HepG2 (cell line): ENCODE data around the gene TRPT1. TPM values are rescaled to one million over a fixed set of nuclear protein-coding genes. Genes with fewer than 3 reads are reported as not detected.

Experiments used
- CCDC6 ChIP-seq: sonication (generic); formaldehyde crosslinking; IDR thresholded peaks from 2 replicates; pipeline ENCODE4 v1.8.1; 2022; ENCODE audit warnings: mild to moderate bottlenecking, missing genetic modification reagents, moderate library complexity
- ETV6 ChIP-seq: sonication (generic); formaldehyde crosslinking; conservative IDR thresholded peaks from 2 replicates; pipeline ENCODE4 v1.4.0; 2020; ENCODE audit warnings: missing genetic modification reagents
- GABPA ChIP-seq, 2 experiments: IDR thresholded peaks; 2 replicates each; pipeline ENCODE4 v1.6.1; 2011 to 2016; ENCODE audit warnings: low read depth in 2 of 2, low read length in 1 of 2, missing biosample characterization in 1 of 2, missing genetic modification characterization in 1 of 2
- HMG20B ChIP-seq: conservative IDR thresholded peaks from 2 replicates; pipeline ENCODE4 v1.6.1; 2016; ENCODE audit warnings: missing genetic modification reagents, missing compliant biosample characterization
- HOXA3 ChIP-seq: sonication (generic); formaldehyde crosslinking; IDR thresholded peaks from 2 replicates; pipeline ENCODE4 v1.5.0; 2020; ENCODE audit warnings: missing genetic modification reagents
- KDM5B ChIP-seq: sonication (generic); formaldehyde crosslinking; IDR thresholded peaks from 2 replicates; pipeline ENCODE4 v1.4.0; 2020; ENCODE audit warnings: missing genetic modification reagents, mild to moderate bottlenecking, borderline replicate concordance
- PRMT3 ChIP-seq: sonication (generic); formaldehyde crosslinking; IDR thresholded peaks from 2 replicates; pipeline ENCODE4 v1.8.1; 2022; ENCODE audit warnings: low read depth, mild to moderate bottlenecking, moderate library complexity, missing genetic modification reagents, borderline replicate concordance
- SP140L ChIP-seq: sonication (generic); formaldehyde crosslinking; IDR thresholded peaks from 2 replicates; pipeline ENCODE4 v1.4.0; 2020; ENCODE audit warnings: missing genetic modification reagents, borderline replicate concordance
- YEATS4 ChIP-seq: sonication (generic); formaldehyde crosslinking; IDR thresholded peaks from 2 replicates; pipeline ENCODE4 v1.4.0; 2020; ENCODE audit warnings: missing genetic modification reagents, borderline replicate concordance
- ZMAT3 ChIP-seq: sonication (generic); formaldehyde crosslinking; conservative IDR thresholded peaks from 2 replicates; pipeline ENCODE4 v1.7.0; 2021; ENCODE audit warnings: missing genetic modification reagents
- ZNF317 ChIP-seq: sonication (generic); formaldehyde crosslinking; IDR thresholded peaks from 2 replicates; pipeline ENCODE4 v1.5.0; 2020; ENCODE audit warnings: mild to moderate bottlenecking, missing genetic modification reagents
- ZNF451 ChIP-seq: sonication (generic); formaldehyde crosslinking; IDR thresholded peaks from 2 replicates; pipeline ENCODE4 v1.5.0; 2020; ENCODE audit warnings: mild to moderate bottlenecking, missing genetic modification reagents
- ZNF816 ChIP-seq: sonication (generic); formaldehyde crosslinking; IDR thresholded peaks from 2 replicates; pipeline ENCODE4 v1.8.0; 2022; ENCODE audit warnings: missing genetic modification reagents, mild to moderate bottlenecking, borderline replicate concordance
- polyA plus RNA-seq, 8 experiments: library from polyadenylated mRNA; depleted of rRNA in 3 of 8; stranded (reverse) in 7 of 8; unstranded in 1 of 8; fragments of >200 nt; fragmentation: Illumina TruSeq in 4 of 8; extraction: Trizol in 4 of 8; gene quantifications; 2 replicates each; pipeline versions ENCODE4 v1.2.1 to v1.2.3, GENCODE V29; 2011 to 2016; ENCODE audit warnings: low read depth in 4 of 8, missing spikeins in 1 of 8, mixed read lengths in 1 of 8; ENCODE audit not compliant: insufficient read depth in 1 of 8
- total RNA-seq, 5 experiments: library from RNA; depleted of rRNA; stranded (reverse); fragments of >200 nt; fragmentation: Illumina TruSeq; extraction: Trizol; gene quantifications; 2 replicates each; pipeline ENCODE4 v1.2.3, GENCODE V29; 2016; ENCODE audit warnings: low read depth in 1 of 5
- TF ChIP-seq, protein P1 (sequence below): sonication (generic); formaldehyde crosslinking; IDR thresholded peaks from 2 replicates; pipeline ENCODE4; 2020; ENCODE audit warnings: missing genetic modification reagents, mild to moderate bottlenecking, borderline replicate concordance
- TF ChIP-seq, protein P2 (sequence below): IDR thresholded peaks from 2 replicates; pipeline ENCODE4 v1.6.1; 2016
- TF ChIP-seq, protein P3 (sequence below): IDR thresholded peaks from 2 replicates; pipeline ENCODE4 v1.6.1; 2016; ENCODE audit warnings: missing compliant biosample characterization, missing genetic modification reagents, borderline replicate concordance
- TF ChIP-seq, protein P4 (sequence below): sonication (generic); formaldehyde crosslinking; IDR thresholded peaks from 2 replicates; pipeline ENCODE4 v1.4.0; 2020; ENCODE audit warnings: mild to moderate bottlenecking, missing genetic modification reagents, borderline replicate concordance

Gene TRPT1
- total and polyA plus RNA-seq, 2 of the 13 experiments (the other 11 are each of a cell fraction or from before 2014, with no cell fraction given) = 24.8 to 40.7 TPM

DNA sequence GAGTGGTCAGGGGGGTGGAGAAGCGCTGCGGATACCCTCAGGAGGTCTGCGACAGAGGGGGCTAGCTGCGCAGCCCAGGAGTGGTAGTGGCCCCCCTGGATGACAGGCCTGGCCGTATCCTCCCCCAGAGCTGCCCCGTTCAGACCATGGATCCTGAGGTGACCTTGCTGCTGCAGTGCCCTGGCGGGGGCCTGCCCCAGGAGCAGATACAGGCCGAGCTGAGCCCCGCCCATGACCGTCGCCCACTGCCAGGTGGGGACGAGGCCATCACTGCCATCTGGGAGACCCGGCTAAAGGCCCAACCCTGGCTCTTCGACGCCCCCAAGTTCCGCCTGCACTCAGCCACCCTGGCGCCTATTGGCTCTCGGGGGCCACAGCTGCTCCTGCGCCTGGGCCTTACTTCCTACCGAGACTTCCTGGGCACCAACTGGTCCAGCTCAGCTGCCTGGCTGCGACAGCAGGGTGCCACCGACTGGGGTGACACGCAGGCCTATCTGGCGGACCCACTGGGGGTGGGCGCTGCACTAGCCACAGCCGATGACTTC is 593 bp upstream of the TRPT1 start (continued):
- TF ChIP-seq, protein P1, sequence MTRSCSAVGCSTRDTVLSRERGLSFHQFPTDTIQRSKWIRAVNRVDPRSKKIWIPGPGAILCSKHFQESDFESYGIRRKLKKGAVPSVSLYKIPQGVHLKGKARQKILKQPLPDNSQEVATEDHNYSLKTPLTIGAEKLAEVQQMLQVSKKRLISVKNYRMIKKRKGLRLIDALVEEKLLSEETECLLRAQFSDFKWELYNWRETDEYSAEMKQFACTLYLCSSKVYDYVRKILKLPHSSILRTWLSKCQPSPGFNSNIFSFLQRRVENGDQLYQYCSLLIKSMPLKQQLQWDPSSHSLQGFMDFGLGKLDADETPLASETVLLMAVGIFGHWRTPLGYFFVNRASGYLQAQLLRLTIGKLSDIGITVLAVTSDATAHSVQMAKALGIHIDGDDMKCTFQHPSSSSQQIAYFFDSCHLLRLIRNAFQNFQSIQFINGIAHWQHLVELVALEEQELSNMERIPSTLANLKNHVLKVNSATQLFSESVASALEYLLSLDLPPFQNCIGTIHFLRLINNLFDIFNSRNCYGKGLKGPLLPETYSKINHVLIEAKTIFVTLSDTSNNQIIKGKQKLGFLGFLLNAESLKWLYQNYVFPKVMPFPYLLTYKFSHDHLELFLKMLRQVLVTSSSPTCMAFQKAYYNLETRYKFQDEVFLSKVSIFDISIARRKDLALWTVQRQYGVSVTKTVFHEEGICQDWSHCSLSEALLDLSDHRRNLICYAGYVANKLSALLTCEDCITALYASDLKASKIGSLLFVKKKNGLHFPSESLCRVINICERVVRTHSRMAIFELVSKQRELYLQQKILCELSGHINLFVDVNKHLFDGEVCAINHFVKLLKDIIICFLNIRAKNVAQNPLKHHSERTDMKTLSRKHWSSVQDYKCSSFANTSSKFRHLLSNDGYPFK = peak; percentile 65; the same call in 1 of the 2 replicates
- TF ChIP-seq SP140L (no peak), YEATS4 (CRISPR knock-in tag) (peak; percentile 48; the same call in 1 of the 2 replicates), PRMT3 (CRISPR knock-in tag) (0 out of 2 replicates have a peak, but pooled peaks have one; percentile 15), HOXA3 (CRISPR knock-in tag) (peak; percentile 22; the same call in 1 of the 2 replicates), HMG20B (CRISPR knock-in tag) (0 out of 2 replicates have a peak, but pooled peaks have one; percentile 22), KDM5B (CRISPR knock-in tag) (no peak), GABPA (IDR thresholded peaks at IDR 0.05; ENCODE audit: low read depth, low read length) (no peak), GABPA (CRISPR knock-in tag; IDR thresholded peaks at IDR 0.05; ENCODE audit: low read depth) (peak; percentile 69), ZNF816 (CRISPR knock-in tag) (no peak; the same call in none of the 2 replicates), ETV6 (CRISPR knock-in tag) (peak; percentile 58; the same call in 1 of the 2 replicates), ZMAT3 (CRISPR knock-in tag) (0 out of 2 replicates have a peak, but pooled peaks have one; percentile 1), ZNF451 (CRISPR knock-in tag) (0 out of 2 replicates have a peak, but pooled peaks have one; percentile 21), CCDC6 (CRISPR knock-in tag) (peak; percentile 85; the same call in 1 of the 2 replicates), ZNF317 (CRISPR knock-in tag) (0 out of 2 replicates have a peak, but pooled peaks have one; percentile 7)
- TF ChIP-seq, protein P2, sequence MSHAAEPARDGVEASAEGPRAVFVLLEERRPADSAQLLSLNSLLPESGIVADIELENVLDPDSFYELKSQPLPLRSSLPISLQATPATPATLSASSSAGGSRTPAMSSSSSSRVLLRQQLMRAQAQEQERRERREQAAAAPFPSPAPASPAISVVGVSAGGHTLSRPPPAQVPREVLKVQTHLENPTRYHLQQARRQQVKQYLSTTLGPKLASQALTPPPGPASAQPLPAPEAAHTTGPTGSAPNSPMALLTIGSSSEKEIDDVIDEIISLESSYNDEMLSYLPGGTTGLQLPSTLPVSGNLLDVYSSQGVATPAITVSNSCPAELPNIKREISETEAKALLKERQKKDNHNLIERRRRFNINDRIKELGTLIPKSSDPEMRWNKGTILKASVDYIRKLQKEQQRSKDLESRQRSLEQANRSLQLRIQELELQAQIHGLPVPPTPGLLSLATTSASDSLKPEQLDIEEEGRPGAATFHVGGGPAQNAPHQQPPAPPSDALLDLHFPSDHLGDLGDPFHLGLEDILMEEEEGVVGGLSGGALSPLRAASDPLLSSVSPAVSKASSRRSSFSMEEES (CRISPR knock-in tag) = no peak
- TF ChIP-seq, protein P3, sequence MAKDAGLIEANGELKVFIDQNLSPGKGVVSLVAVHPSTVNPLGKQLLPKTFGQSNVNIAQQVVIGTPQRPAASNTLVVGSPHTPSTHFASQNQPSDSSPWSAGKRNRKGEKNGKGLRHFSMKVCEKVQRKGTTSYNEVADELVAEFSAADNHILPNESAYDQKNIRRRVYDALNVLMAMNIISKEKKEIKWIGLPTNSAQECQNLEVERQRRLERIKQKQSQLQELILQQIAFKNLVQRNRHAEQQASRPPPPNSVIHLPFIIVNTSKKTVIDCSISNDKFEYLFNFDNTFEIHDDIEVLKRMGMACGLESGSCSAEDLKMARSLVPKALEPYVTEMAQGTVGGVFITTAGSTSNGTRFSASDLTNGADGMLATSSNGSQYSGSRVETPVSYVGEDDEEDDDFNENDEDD (CRISPR knock-in tag) = peak; percentile 38; the same call in 1 of the 2 replicates
- TF ChIP-seq, protein P4, sequence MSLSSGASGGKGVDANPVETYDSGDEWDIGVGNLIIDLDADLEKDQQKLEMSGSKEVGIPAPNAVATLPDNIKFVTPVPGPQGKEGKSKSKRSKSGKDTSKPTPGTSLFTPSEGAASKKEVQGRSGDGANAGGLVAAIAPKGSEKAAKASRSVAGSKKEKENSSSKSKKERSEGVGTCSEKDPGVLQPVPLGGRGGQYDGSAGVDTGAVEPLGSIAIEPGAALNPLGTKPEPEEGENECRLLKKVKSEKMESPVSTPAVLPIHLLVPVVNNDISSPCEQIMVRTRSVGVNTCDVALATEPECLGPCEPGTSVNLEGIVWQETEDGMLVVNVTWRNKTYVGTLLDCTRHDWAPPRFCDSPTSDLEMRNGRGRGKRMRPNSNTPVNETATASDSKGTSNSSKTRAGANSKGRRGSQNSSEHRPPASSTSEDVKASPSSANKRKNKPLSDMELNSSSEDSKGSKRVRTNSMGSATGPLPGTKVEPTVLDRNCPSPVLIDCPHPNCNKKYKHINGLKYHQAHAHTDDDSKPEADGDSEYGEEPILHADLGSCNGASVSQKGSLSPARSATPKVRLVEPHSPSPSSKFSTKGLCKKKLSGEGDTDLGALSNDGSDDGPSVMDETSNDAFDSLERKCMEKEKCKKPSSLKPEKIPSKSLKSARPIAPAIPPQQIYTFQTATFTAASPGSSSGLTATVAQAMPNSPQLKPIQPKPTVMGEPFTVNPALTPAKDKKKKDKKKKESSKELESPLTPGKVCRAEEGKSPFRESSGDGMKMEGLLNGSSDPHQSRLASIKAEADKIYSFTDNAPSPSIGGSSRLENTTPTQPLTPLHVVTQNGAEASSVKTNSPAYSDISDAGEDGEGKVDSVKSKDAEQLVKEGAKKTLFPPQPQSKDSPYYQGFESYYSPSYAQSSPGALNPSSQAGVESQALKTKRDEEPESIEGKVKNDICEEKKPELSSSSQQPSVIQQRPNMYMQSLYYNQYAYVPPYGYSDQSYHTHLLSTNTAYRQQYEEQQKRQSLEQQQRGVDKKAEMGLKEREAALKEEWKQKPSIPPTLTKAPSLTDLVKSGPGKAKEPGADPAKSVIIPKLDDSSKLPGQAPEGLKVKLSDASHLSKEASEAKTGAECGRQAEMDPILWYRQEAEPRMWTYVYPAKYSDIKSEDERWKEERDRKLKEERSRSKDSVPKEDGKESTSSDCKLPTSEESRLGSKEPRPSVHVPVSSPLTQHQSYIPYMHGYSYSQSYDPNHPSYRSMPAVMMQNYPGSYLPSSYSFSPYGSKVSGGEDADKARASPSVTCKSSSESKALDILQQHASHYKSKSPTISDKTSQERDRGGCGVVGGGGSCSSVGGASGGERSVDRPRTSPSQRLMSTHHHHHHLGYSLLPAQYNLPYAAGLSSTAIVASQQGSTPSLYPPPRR (CRISPR knock-in tag) = no peak
